PC-9 (cell line): ENCODE measurements around the gene ZSWIM9.

Source experiments
- EZH2 ChIP-seq: fragments of 200-600 bp; sonication (generic); IDR thresholded peaks from 2 replicates; pipeline ENCODE4 v1.8.0; 2017; ENCODE audit warnings: antibody characterized with exemption, low read depth
- TF ChIP-seq, protein P1 (sequence below): fragments of 200-600 bp; sonication (generic); conservative IDR thresholded peaks from 2 replicates; pipeline ENCODE4 v1.6.1; 2017; ENCODE audit warnings: mixed run types, antibody characterized with exemption, mild to moderate bottlenecking, moderate library complexity

DNA sequence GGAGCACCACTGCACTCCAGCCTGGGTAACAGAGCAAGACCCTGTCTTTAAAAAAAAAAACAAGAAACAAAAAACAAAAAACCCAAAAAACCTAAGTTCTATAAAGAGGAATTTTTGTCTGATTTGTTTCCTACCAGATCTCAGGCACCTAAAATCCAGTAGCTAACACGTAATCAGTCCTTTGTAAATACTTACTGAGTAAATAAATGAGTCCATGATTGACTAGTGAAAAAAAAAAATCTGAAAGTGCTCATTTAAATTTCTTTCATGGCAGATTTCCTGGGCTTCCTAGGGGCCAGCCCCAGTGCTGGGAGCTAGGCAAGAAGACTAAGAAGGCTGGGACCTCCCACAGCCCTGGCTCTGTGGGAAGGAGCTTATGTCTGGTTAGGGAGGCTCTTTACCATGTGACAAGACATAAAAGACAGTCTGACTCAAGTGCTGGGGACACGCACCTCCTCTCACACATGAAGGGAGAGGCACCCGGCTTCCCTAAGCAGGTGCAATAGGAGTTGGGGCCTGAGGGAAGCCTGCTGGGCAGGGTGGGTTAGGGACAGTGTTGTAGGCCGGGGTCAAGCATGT, 22.8 kb upstream of the ZSWIM9 start:
- TF ChIP-seq, protein P1, sequence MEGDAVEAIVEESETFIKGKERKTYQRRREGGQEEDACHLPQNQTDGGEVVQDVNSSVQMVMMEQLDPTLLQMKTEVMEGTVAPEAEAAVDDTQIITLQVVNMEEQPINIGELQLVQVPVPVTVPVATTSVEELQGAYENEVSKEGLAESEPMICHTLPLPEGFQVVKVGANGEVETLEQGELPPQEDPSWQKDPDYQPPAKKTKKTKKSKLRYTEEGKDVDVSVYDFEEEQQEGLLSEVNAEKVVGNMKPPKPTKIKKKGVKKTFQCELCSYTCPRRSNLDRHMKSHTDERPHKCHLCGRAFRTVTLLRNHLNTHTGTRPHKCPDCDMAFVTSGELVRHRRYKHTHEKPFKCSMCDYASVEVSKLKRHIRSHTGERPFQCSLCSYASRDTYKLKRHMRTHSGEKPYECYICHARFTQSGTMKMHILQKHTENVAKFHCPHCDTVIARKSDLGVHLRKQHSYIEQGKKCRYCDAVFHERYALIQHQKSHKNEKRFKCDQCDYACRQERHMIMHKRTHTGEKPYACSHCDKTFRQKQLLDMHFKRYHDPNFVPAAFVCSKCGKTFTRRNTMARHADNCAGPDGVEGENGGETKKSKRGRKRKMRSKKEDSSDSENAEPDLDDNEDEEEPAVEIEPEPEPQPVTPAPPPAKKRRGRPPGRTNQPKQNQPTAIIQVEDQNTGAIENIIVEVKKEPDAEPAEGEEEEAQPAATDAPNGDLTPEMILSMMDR = no peak
- TF ChIP-seq EZH2 = no peak
